ENCODE results near the gene TTN.

GRCh38 chr2:178679891-178680290, 127.3 kb downstream of the TTN start:
- TF ChIP-seq CTCF (IDR thresholded peaks at IDR 0.05) (no peak), POLR2AphosphoS5 (IDR thresholded peaks at IDR 0.05) (no peak)

All from breast epithelium (tissue), 3 donors.